ENCODE measurements around the gene DHRS7C. TPM values are rescaled to one million over a fixed set of nuclear protein-coding genes. Genes with fewer than 3 reads are reported as not detected.

Gene DHRS7C
- total and polyA plus RNA-seq, 7 donors: 0.92 TPM; not detected in 6

- WGBS, 2 donors: 87 to 94% methylated on average over 3 of the region's 3 CpGs
Measured at GRCh38 chr17:9780552-9780951, 10.8 kb downstream of the DHRS7C start.

GRCh38 chr17:9776911-9777310 is 14.5 kb downstream of the DHRS7C start:
- WGBS, 2 donors: 90 to 93% methylated on average over 9 of the region's 9 CpGs
- Histone ChIP-seq H3K9me3 (no peaks in the 10 kb centered on the region), H3K27me3 (no peaks in the 10 kb centered on the region), H3K4me1 (no peaks in the 10 kb centered on the region), H3K27ac (no peak overlapping the region), H3K36me3 (no peaks in the 10 kb centered on the region), H3K4me3 (no peak overlapping the region)
- intact Hi-C loops (cut with DNase I): no loop called here
- DNase-seq: no peak
- no peak for TF ChIP-seq CTCF (IDR thresholded peaks at IDR 0.05)
- TF ChIP-seq POLR2A (IDR thresholded peaks at IDR 0.05): no peak
- TF ChIP-seq EP300 (IDR thresholded peaks at IDR 0.05): no peak
- no peak for TF ChIP-seq POLR2AphosphoS5 (IDR thresholded peaks at IDR 0.05)

More at GRCh38 chr17:9780552-9780951, 10.8 kb downstream of the DHRS7C start:
- TF ChIP-seq POLR2AphosphoS5 (IDR thresholded peaks at IDR 0.05) (no peak), POLR2A (IDR thresholded peaks at IDR 0.05) (no peak), EP300 (IDR thresholded peaks at IDR 0.05) (no peak), CTCF (IDR thresholded peaks at IDR 0.05) (no peak)
- intact Hi-C loops (cut with DNase I): no loop called here
- no peak for DNase-seq
- no peak overlapping the region for H3K4me3 ChIP-seq
- H3K9me3 ChIP-seq: no peaks in the 10 kb centered on the region
- no peaks in the 10 kb centered on the region for H3K36me3 ChIP-seq
- H3K27ac ChIP-seq: no peak overlapping the region
- H3K4me1 ChIP-seq: no peaks in the 10 kb centered on the region
- H3K27me3 ChIP-seq: no peaks in the 10 kb centered on the region

- WGBS, 2 donors: 81 to 82% methylated on average over 19 of the region's 19 CpGs
- no peaks in the 10 kb centered on the region for H3K27me3 ChIP-seq
- no peak for DNase-seq
- H3K27ac ChIP-seq: no peak overlapping the region
- no peak overlapping the region for H3K4me3 ChIP-seq
- no peak for TF ChIP-seq POLR2A (IDR thresholded peaks at IDR 0.05)
- TF ChIP-seq EP300 (IDR thresholded peaks at IDR 0.05): no peak
- no peak for TF ChIP-seq POLR2AphosphoS5 (IDR thresholded peaks at IDR 0.05)
- intact Hi-C loops (cut with DNase I): no loop called here
- H3K9me3 ChIP-seq: no peaks in the 10 kb centered on the region
- no peaks in the 10 kb centered on the region for H3K4me1 ChIP-seq
- H3K36me3 ChIP-seq: no peaks in the 10 kb centered on the region
Measured at GRCh38 chr17:9772658-9773057, 18.7 kb downstream of the DHRS7C start.

GRCh38 chr17:9771465-9771864 is 19.9 kb downstream of the DHRS7C start:
- no peak overlapping the region for H3K27ac ChIP-seq
- intact Hi-C loops (cut with DNase I): no loop called here
- no peaks in the 10 kb centered on the region for H3K4me1 ChIP-seq
- H3K36me3 ChIP-seq: no peaks in the 10 kb centered on the region
- no peaks in the 10 kb centered on the region for H3K9me3 ChIP-seq
- no peaks in the 10 kb centered on the region for H3K27me3 ChIP-seq
- TF ChIP-seq POLR2AphosphoS5 (IDR thresholded peaks at IDR 0.05) (no peak), POLR2A (IDR thresholded peaks at IDR 0.05) (no peak), EP300 (IDR thresholded peaks at IDR 0.05) (no peak), CTCF (IDR thresholded peaks at IDR 0.05) (no peak)
- WGBS, 2 donors: 94 to 95% methylated on average over 27 of the region's 27 CpGs
- no peak overlapping the region for H3K4me3 ChIP-seq
- DNase-seq: no peak

- Histone ChIP-seq H3K27me3 (no peaks in the 10 kb centered on the region), H3K27ac (no peak overlapping the region), H3K9me3 (no peaks in the 10 kb centered on the region), H3K36me3 (no peaks in the 10 kb centered on the region), H3K4me3 (no peak overlapping the region), H3K4me1 (no peaks in the 10 kb centered on the region)
- intact Hi-C loops (cut with DNase I): loop anchor here (5.0 kb wide), 1 partner anchor 192 kb away; the partner anchor contains the start of genes CFAP52 and STX8
- 85 to 88% methylated on average over 15 of the region's 15 CpGs for WGBS, 2 donors
- no peak for DNase-seq
- TF ChIP-seq EP300 (IDR thresholded peaks at IDR 0.05) (no peak), CTCF (IDR thresholded peaks at IDR 0.05) (no peak), POLR2A (IDR thresholded peaks at IDR 0.05) (no peak), POLR2AphosphoS5 (IDR thresholded peaks at IDR 0.05) (no peak)
Measured at GRCh38 chr17:9769036-9769695, 22.2 kb downstream of the DHRS7C start.

Data from sigmoid colon (tissue), 7 donors.